Loucy (cell line): ENCODE measurements around the gene SLC12A4.

ENCODE experiments used
- H2AFZ ChIP-seq: fragments of 200-600 bp; sonication (generic); 2 replicates; pipeline ENCODE4 v1.6.0; 2016; ENCODE audit warnings: antibody characterized with exemption, mild to moderate bottlenecking, low read length, moderate library complexity
- H3F3A ChIP-seq: fragments of 200-600 bp; 2 replicates; pipeline ENCODE4 v1.6.0; 2016; ENCODE audit warnings: antibody characterized with exemption, low read depth, mild to moderate bottlenecking
- H3K27me3 ChIP-seq: fragments of 200-600 bp; sonication (generic); 2 replicates; pipeline ENCODE4 v1.6.1; 2014; ENCODE audit warnings: low read length, mild to moderate bottlenecking; ENCODE audit not compliant: insufficient read depth, poor library complexity, severe bottlenecking
- H3K36me3 ChIP-seq: fragments of 200-600 bp; sonication (generic); 2 replicates; pipeline ENCODE4 v1.6.1; 2016; ENCODE audit warnings: low read length; ENCODE audit not compliant: insufficient read depth
- H3K4me1 ChIP-seq: fragments of 200-600 bp; sonication (generic); 2 replicates; pipeline ENCODE4 v1.5.1; 2014; ENCODE audit warnings: low read length, mild to moderate bottlenecking; ENCODE audit not compliant: insufficient read depth, poor library complexity, severe bottlenecking
- H3K4me2 ChIP-seq: fragments of 200-600 bp; sonication (generic); 2 replicates; pipeline ENCODE4 v1.6.0; 2014; ENCODE audit warnings: antibody characterized with exemption, low read length, low read depth, mild to moderate bottlenecking; ENCODE audit not compliant: poor library complexity, severe bottlenecking
- H3K4me3 ChIP-seq: fragments of 200-600 bp; sonication (generic); 2 replicates; pipeline ENCODE4 v1.5.1; 2014; ENCODE audit warnings: low read length, mild to moderate bottlenecking, mixed read lengths; ENCODE audit not compliant: poor library complexity, severe bottlenecking
- H3K79me2 ChIP-seq: fragments of 200-600 bp; sonication (generic); 2 replicates; pipeline ENCODE4 v1.6.1; 2014; ENCODE audit warnings: low read length; ENCODE audit not compliant: insufficient read depth
- H3K9ac ChIP-seq: fragments of 200-600 bp; sonication (generic); 2 replicates; pipeline ENCODE4 v1.6.0; 2014; ENCODE audit warnings: mild to moderate bottlenecking, low read depth, low read length, moderate library complexity; ENCODE audit not compliant: poor library complexity, severe bottlenecking
- H3K9me2 ChIP-seq: fragments of 200-600 bp; sonication (generic); replicated peaks from 2 replicates; pipeline ENCODE4 v1.6.1; 2016; ENCODE audit warnings: low read depth, low read length, mixed read lengths
- H3K9me3 ChIP-seq: fragments of 200-600 bp; sonication (generic); 2 replicates; pipeline ENCODE4 v1.6.1; 2014; ENCODE audit warnings: mild to moderate bottlenecking, antibody characterized with exemption, low read length, low read depth; ENCODE audit not compliant: insufficient read depth
- H4K20me1 ChIP-seq: fragments of 200-600 bp; sonication (generic); 2 replicates; pipeline ENCODE4 v1.6.0; 2014; ENCODE audit warnings: antibody characterized with exemption, low read length, mild to moderate bottlenecking; ENCODE audit not compliant: insufficient read depth, poor library complexity, severe bottlenecking
- CTCF ChIP-seq: fragments of 200-600 bp; sonication (generic); conservative IDR thresholded peaks from 2 replicates; pipeline ENCODE4 v1.5.1; 2014; ENCODE audit warnings: mild to moderate bottlenecking, antibody characterized with exemption, low read length
- EZH2phosphoT487 ChIP-seq: fragments of 200-600 bp; IDR thresholded peaks from 2 replicates; pipeline ENCODE4 v1.6.1; 2018; ENCODE audit warnings: antibody characterized with exemption, mild to moderate bottlenecking, moderate library complexity, borderline replicate concordance

SLC12A4 gene

GRCh38 chr16:67942510-67943255 lies 25.8 kb downstream of the SLC12A4 start:
- TF ChIP-seq EZH2phosphoT487 (no peak), CTCF (no peak)
- no peaks in the 10 kb centered on the region for H3K9me2 ChIP-seq
- no peak overlapping the region for H3K4me2 ChIP-seq
- H3K27me3 ChIP-seq = no peaks in the 10 kb centered on the region
- H3K9ac ChIP-seq = no peak overlapping the region
- no peaks in the 10 kb centered on the region; the same call in 1 of the 2 replicates for H3F3A ChIP-seq
- no peaks in the 10 kb centered on the region for H3K36me3 ChIP-seq
- H2AFZ ChIP-seq = no peak overlapping the region
- no peaks in the 10 kb centered on the region for H3K9me3 ChIP-seq
- no peaks in the 10 kb centered on the region for H4K20me1 ChIP-seq
- H3K4me1 ChIP-seq = peaks cover 15% of the 10 kb centered on the region
- H3K79me2 ChIP-seq = peaks cover 6% of the 10 kb centered on the region
- H3K4me3 ChIP-seq = no peak overlapping the region

GRCh38 chr16:67942200-67942509 lies 26.3 kb downstream of the SLC12A4 start:
- H3K27me3 ChIP-seq = no peaks in the 10 kb centered on the region
- no peaks in the 10 kb centered on the region; the same call in 1 of the 2 replicates for H3F3A ChIP-seq
- TF ChIP-seq EZH2phosphoT487 (no peak), CTCF (peak; percentile 91)
- no peaks in the 10 kb centered on the region for H4K20me1 ChIP-seq
- H3K9me2 ChIP-seq = no peaks in the 10 kb centered on the region
- no peaks in the 10 kb centered on the region for H3K36me3 ChIP-seq
- H3K79me2 ChIP-seq = peaks cover 11% of the 10 kb centered on the region
- H3K4me3 ChIP-seq = no peak overlapping the region
- H3K9ac ChIP-seq = no peak overlapping the region
- H3K4me2 ChIP-seq = no peak overlapping the region
- no peaks in the 10 kb centered on the region for H3K9me3 ChIP-seq
- H2AFZ ChIP-seq = no peak overlapping the region
- H3K4me1 ChIP-seq = peaks cover 19% of the 10 kb centered on the region

DNA sequence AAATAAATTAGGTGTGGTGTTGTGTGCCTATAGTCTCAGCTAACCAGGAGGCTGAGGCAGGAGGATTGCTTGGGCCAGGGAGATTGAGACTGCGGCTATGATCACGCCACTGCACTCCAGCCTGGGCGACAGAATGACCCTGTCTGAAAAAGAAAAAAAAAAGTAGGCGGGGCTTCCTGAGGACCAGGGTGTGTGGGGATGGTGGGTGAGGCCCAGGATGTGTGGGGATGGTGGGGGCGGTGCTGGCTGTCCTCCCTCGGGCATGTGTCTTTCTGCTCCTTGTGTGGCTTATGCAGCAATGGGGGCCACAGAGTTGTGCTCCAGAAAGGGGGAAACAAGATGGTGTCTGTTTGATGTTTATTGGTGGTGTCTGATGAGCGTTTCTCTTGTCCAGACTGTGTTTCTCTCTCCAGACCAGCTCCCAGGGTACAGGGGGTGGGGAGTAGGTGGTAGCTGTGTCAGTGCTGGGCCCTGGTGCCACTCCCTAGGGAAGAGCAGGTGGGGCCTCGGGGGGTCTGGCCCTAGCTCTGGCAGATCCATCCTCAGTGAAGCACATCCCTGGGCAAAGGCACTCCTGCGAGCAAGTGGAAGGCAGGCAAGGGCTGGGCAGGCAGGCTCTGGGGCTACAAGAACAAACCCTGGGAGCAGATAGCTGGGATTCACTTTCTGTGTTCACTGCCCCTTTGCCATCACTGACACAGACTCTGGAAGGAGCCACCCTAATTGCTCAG lies 26.8 kb downstream of the SLC12A4 start:
- peak overlapping the region; percentile 18 for H3K4me2 ChIP-seq
- no peak overlapping the region for H3K9ac ChIP-seq
- no peaks in the 10 kb centered on the region for H3K9me2 ChIP-seq
- no peaks in the 10 kb centered on the region; the same call in 1 of the 2 replicates for H3F3A ChIP-seq
- no peak overlapping the region for H3K4me3 ChIP-seq
- TF ChIP-seq CTCF (no peak), EZH2phosphoT487 (no peak)
- peaks cover 15% of the 10 kb centered on the region for H3K79me2 ChIP-seq
- no peaks in the 10 kb centered on the region for H3K9me3 ChIP-seq
- H2AFZ ChIP-seq = no peak overlapping the region
- no peaks in the 10 kb centered on the region for H3K36me3 ChIP-seq
- peaks cover 19% of the 10 kb centered on the region for H3K4me1 ChIP-seq
- H3K27me3 ChIP-seq = no peaks in the 10 kb centered on the region
- H4K20me1 ChIP-seq = no peaks in the 10 kb centered on the region
